Vagina (tissue), 2 donors: ENCODE data around the gene ACMSD.

ENCODE experiments used
- POLR2A ChIP-seq, 2 donors: fragments of 450-650 bp; IDR thresholded peaks; one replicate each; pipeline ENCODE4 v1.6.1; 2017; ENCODE audit warnings: antibody characterized with exemption in 2 of 2, mild to moderate bottlenecking in 2 of 2, moderate library complexity in 2 of 2
- TF ChIP-seq, protein P1 (sequence below), 3 experiments: fragments of 450-650 bp in 2 of 3; fragments of 200-600 bp in 1 of 3; sonication (generic) in 1 of 3; IDR thresholded peaks; one replicate each; pipeline ENCODE4 v1.5.1; 2017 to 2019; ENCODE audit warnings: antibody characterized with exemption in 3 of 3, mild to moderate bottlenecking in 2 of 3, moderate library complexity in 2 of 3

DNA sequence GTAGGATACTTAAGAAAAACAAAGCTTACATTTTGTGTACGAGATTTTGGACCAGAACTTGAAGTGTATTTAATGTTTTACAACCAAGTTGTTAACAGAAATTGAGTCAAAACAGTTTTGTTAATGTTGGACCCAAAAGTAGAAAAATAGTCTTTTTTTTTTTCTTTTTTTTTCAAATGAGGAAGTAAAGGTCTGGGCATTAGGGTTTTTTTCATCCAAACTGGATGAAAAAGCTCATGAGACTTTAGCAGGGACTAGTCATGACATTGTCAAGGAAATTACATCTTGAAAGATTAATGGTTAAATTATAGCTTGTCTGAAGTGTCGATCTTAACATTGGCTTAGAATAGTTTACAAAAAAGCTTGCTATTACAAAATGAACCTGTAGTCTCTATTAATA is 112.5 kb downstream of the ACMSD start:
- TF ChIP-seq, protein P1, sequence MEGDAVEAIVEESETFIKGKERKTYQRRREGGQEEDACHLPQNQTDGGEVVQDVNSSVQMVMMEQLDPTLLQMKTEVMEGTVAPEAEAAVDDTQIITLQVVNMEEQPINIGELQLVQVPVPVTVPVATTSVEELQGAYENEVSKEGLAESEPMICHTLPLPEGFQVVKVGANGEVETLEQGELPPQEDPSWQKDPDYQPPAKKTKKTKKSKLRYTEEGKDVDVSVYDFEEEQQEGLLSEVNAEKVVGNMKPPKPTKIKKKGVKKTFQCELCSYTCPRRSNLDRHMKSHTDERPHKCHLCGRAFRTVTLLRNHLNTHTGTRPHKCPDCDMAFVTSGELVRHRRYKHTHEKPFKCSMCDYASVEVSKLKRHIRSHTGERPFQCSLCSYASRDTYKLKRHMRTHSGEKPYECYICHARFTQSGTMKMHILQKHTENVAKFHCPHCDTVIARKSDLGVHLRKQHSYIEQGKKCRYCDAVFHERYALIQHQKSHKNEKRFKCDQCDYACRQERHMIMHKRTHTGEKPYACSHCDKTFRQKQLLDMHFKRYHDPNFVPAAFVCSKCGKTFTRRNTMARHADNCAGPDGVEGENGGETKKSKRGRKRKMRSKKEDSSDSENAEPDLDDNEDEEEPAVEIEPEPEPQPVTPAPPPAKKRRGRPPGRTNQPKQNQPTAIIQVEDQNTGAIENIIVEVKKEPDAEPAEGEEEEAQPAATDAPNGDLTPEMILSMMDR (IDR thresholded peaks at IDR 0.05): no peak
- no peak for TF ChIP-seq POLR2A (IDR thresholded peaks at IDR 0.05)
